NCI-H510A (cell line): Measurements from ENCODE around the gene CCDC146.

ENCODE experiments used
- DNase-seq: peaks from one replicate; lab custom pipeline; 2025; lab: John Stamatoyannopoulos, UW

The CCDC146 gene

DNA sequence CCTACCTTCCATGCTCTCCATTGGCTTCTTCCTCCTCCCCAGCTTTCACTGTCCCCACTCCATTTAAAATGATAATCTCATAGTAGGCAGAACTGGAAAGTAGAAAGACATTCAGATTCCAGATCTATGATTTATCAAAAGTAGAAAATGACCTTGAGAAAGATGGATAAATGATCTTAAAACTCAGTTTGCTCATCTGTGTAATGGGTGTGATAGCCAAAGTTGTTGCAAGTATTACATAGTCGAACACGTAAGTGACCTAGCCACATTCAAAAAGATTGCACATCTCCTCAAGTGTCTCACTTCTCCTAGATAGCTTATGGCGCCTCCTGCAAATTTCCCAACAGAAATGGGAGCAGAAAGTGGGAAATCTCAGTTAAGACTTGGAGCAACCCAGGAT, 167.0 kb downstream of the CCDC146 start:
- DNase-seq: no peak

DNA sequence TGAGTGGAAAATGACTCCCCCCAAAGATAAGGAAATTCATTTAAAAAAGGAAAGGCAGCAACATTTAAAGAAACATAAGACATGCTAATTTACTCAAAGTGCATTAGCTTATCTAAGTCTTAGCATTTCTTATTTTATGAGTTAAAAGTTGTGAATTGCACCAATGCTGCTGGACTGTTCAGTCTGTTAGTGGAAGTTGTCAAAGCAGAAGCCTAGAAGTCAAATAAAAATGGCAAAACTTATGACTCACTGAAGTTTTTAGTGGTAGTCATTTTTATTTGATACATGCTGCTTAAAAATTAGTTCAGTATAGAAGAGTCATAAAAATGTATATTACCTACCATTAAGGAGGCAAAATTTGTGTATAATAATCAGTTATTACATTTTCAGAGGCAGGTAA, 168.0 kb downstream of the CCDC146 start:
- DNase-seq: no peak

DNA sequence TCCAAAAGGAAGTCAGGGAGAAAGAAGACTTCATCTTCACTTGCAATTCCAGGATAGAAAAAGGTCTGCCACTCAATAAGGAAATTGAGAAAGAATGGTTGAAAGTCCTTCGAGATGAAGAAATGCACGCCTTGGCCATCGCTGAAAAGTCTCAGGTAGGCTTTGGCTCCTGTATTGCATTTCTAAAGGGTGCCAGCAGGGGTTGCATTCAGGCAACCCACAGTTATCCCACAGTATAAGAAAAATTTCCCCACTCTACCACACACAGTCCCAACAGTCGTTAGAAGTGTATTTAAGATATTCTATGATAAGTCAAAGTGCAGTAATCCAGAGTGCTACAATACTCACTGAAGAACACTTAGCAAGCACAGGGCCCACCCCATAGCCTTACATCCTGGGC, 170.6 kb downstream of the CCDC146 start:
- DNase-seq: no peak

DNA sequence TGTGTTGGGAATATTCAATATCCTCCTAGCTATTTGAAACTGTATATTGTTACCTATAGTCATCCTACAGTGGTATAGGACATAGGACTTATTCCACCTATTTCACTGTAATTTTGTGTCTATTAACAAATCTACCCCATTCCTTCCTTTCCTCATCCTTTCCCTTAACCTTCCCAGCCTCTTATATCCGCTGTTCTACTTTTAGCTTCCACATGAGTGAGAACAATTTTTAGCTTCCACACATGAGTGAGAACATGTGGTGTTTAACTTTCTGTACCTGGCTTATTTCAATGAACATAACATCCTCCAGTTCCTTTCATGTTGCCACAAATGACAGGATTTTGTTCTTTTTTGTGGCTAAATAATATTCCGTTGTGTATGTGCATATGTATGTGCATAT, 173.1 kb downstream of the CCDC146 start:
- DNase-seq: no peak

DNA sequence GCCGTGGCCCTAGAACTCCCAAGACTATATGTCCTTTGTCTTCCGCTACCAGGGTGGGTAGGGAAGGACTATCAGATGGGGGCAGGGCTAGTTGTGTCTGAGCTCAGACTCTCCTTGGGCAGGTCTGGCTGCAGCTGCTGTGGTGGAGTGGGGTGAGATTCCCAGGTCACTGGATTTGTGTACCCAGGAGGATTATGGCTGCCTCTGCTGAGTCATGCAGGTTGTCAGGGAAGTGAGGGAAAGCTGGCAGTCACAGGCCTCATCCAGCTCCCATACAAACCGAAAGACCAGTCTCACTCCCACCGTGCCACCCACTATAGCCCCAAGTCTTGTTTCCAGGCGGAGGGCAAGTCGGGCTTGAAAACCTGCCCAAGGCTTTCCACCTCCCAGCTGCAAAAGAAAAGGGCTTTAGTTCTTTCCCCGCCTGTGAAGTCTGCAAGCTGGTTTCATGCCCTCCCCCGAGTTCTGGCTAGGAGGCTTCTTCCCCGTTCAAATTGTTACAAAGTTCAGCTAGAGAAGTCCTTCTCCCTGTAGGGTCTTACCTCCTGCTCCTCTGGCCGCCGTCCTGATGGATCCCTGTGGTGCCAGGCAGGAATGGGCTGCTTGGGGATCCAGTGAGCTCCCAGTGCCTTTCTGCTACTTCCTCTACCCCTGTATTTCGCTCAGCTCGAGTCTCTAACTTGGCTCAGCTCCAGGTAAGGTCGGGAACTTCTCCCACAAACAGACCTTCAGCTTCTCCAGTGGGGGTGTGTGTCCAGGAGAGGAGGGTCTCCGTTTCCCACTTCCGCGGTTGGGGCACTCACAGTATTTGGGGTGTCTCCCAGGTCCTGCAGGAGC, 184.0 kb downstream of the CCDC146 start:
- no peak for DNase-seq

DNA sequence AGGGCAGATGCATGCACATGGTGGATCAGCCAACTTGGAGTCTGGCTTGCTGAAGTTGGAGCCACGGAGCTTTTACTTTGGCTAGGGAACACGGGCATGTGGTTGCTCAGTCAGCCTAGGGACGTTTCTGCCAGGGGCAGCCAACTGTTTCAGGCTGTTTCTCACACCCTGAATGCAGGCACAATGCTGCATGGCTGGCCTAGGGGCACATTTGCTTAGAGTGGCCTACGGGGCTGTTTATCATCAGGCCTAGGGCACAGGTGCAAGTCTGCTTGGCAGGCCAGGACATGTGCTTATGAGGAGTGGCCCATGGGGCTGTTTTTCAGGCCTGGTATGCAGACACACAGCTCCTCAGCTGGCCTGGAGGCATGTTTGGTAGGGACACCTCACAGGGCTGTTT, 186.4 kb downstream of the CCDC146 start:
- no peak for DNase-seq

DNA sequence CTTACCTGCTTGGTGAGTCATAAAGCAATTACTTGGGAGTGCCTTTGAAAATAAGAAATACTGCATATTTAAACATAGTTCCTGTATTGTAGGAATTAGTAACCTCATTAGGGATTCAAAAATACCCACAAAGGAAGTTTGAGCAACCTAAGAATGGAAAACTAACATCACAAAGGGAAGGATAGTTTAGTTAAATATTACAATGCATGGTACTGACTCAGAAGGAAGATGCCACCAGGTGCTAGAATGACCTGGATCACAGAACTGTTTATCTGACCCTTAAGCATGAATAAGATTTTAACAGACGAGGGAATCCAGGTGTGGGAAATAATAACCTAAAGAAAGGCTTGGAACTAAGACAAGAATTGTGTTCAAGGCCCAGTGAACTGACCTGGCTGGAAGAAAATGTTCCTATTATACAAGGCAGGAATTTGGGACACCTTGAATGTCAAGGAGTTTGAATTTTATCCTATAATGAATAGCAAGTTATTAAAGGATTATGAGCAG, 187.4 kb downstream of the CCDC146 start:
- no peak for DNase-seq

DNA sequence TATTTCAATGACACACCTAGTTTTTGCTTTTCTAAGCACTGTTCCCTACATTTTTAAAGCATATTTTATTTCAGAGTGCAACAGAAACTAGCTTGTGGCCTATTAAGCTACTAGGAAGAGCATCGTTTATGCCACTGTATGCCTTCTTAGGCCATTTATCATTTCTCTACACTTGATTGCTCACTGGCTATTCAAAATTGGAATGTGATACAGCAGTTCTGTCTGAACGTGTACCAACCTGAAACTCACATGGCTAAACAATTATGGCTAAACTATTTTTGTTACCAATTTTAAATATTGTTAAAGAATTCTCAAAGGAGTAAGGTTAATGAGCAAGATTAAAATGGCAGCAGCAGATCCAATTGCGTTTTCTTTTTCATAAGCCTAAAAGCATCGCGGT, 188.6 kb downstream of the CCDC146 start:
- no peak for DNase-seq

DNA sequence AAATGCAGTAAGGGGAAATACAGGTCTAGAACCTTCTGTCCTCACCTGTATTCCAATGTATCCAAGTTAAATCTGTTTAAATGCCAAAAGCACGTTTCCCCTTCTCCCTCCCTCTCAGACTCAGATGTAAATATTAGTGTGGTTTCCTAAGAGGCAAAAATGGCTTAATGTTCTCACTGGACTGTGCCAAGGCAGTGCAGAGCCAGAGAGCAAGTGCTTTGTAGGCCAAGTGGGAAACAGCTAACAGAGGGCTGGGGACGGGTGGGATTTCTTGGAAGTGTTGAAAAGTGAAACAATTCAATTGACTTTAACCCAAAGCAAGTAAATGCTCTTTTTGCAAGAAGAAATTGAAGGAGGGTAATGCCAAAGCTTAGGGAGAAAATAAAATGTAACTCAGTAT, 190.7 kb downstream of the CCDC146 start:
- no peak for DNase-seq

DNA sequence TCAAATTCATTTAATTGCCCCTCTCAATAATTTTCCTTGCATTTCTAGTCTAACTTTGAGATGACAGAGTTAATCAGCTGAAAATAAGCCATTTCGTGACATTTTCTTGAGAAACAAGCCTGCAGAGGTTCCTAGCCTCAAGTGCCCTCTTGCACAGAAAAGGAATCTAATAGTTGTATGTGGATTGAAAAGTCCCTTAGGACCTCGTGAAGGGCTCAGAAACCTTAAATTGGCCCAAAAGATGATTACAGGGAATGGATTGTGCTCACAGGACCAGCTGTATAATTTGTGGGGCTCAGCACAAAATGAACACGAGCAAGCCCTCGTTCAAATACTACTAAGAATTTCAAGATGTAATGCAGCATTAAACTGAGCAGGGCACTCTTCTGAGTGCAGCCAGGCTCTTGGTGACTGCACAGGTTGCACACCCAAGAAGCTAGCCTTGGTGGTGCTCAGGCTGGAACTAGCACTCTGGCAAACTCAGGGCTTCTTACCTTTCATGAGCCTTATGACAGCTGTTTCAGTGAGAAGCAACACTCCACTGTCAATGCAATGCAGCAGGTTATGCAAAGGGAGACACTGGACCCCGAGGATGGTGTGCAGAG, 191.6 kb downstream of the CCDC146 start:
- no peak for DNase-seq

DNA sequence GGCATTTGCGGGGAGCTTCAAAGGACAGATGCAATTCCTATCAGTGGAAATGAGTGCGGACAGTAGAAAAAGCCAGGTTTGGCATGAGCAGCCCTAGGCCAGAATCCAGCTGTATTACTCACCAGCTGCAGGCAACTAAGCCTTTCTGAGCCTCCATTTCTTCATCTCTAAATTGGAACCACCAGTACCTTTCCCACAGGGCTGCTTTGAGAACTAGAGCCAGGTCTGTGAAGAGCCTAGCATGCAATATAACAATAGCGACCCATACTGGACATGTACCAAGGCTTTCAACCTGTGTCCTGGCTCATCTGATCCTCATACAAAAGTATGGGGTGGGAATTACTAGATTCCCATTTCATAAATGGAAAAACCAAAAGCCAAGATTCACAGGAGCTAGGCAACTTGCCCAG, 192.8 kb downstream of the CCDC146 start:
- no peak for DNase-seq

DNA sequence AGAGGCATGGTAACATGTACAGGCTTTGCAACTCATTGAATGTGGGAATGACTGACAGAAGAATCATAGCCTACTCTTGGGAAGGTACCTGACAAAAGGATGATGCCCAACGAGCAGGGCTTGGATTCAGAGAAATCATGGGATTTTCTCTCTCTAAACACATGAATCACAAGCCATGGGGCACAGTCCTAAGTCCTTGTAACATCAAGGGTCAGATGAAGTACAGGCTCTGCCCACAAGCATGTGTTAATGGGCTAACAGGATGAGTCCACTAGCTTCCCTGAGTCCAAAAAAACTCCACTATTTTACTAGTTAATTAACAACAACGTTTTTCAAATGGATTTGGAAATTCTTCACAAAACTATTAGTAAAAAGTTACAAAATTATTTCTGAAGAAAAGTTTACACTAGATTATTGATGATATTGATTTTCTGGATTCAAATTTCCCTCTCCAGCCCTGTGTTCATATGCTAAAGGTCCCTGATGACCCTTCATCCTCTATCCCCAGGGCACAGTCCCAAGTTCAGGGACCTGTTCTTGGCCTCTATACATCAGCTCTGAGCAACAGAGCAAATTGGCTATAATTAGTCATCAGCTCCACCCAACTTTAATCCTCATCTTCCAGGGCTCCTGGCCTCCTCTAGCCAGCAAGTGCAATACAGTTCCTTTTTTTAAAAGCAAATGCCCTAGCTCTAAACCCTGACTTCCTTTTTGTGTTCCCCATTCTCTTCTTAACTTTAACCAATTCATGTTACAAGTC, 194.0 kb downstream of the CCDC146 start:
- DNase-seq: no peak

DNA sequence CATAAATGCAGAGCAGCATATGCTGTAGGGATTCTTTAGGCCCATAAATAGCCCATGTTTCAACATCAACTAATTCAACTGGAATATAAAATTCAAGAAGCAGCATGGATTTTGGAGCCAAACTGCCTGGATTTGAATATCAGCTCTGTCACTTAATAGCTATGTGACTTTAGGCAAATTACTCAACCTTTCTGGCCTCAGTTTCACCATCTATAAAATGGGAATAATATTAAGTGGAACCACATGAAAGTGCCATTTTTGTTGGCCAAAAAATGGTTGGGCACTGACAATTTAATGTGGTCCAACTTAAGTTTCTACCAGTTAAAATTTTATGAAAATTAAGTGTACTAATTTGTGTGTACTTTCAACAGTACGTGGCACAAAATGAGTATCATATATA, 195.6 kb downstream of the CCDC146 start:
- no peak for DNase-seq

DNA sequence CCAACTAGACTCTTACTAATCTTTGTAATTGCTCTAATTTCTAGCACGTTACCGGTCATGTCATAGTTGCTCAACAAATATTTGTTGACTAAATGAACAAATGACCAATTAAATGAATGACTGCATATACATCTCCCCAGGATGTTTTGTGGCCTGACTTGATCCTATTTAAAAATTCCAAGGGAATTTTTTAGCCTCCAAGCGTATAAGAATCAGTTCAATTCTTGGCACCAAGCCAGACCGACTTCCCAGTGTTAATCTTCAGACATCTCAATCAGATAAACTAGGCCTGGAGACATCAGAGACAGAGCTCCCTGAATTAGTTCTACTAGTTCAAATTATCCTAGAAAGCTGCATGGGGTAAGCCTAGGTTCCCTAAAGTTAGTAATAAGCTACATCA, 197.7 kb downstream of the CCDC146 start:
- no peak for DNase-seq

DNA sequence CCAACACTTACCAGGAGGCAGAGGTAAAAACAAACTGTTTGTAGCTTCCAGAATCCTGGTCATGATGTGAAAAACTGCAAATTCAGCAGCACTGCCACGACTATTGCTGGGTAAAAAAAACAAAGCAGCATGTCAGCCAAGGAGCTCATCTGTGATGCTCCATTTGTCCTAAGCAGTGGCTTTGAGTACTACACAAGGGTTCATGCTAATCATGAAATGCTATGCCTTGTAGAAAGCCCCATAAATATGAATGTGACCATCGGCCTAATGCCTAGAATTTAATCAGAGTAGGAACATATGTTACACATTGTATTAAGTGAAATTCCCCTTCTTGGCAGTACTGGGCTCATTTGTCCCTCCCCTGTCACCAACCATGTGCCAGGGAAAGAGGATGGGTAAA, 198.3 kb downstream of the CCDC146 start:
- no peak for DNase-seq

DNA sequence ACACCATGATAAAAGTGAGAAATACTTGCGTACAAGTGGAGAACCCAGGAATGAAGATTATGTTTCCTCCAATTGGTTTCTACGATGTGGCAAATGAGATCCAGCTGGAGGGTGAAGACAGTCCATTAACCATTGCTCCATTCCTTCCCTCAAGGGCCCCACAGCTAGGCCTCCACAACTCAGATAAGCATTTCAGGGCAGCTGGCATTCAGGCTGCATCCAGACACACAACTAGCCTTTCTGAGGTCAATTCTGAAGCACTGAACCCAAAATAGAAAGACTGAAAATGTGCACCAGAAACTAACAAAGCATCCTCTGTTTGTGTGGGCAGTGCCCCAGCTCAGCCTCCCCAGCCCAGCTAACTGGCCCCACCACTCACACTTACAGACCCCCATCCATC, 198.9 kb downstream of the CCDC146 start:
- no peak for DNase-seq

DNA sequence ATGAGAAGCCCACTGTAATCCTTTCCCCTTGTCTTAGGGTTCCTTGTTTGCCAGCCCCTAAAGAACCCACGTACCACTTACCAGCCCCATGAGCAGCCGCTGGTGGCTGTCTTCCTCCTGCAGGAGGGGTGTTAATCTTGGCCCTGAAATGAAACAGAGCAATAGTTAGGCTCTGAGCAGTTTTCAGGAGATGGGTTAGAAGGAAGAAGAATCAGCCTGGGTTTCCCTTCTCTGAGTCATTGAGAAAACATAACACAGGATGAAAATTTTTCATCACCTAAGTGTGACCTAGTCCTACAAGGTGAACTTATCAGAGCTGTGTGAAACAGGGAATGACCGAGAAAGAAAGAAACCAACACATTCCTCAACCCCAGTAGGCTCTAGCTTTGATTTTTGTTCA, 203.7 kb downstream of the CCDC146 start:
- no peak for DNase-seq

DNA sequence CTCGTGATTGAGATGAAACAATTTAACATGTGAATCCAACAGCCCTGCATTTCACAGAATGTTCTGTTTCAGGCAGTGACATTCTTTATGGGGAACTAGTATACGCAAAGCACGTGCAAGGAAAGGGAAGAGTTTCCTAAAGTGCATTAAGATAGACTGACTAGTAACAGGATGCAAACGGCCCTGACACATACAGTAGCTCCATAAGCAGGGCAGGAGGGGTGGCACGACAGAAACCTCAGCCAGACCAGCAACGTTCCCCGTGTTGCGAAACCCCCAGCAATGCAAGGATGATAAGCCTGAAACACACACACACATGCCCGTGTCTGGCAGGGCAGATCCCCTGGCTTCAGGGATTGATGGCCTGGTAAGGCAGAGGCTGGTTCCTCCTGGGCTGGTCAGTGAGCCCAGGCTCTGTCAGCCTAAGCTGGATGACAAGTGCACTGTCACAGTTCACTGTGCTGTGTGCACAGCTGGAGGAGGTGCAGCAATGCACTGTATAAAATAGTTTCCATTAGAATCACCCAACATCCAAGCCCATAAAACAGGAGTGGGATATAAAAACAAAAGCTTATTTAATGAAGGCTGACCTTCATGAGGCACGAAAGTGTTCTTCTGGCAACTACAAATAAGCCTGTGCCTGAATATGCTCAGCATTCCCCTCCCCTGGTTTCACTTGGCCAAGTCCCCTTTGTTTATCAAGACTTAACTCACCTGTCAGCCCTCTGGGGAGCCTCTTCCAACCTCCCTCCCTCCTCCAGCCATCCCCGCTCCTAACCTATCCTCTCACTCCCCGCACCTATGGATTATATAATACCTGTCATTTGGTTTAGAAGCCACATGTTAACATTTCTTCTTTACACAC, 204.9 kb downstream of the CCDC146 start:
- DNase-seq: no peak

DNA sequence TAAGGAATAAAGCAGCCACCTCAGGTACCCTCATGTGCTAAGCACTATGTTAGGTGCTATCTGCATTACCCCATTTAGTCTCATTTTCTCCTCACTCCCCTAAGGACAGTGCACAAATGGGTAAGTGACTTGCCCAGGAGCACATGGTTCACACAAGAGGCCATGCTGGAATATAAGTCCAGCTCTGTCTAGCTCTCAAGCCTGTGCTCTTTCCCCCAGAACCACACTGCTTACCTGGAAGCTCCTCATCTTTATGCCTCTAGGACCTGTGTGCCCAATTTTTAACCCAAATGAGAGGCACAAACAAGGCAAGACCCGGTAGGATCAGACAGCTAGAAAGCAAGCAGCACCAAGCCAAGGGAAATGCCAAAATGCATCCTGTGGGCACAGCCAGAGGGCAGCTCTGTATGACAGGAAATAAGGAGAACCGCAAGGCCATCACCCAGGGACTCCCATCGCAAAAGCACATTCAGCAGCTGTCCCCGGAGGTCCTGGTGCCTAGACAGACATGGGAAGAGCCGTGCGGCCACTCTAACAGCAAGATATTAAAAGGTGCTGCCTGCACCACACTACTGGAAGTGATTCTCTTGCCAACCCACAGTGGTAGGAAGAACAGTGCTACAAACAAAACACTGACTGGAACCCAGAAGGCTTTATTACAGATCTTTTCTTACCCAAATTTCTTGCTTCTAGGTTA, 205.7 kb downstream of the CCDC146 start:
- DNase-seq: no peak

DNA sequence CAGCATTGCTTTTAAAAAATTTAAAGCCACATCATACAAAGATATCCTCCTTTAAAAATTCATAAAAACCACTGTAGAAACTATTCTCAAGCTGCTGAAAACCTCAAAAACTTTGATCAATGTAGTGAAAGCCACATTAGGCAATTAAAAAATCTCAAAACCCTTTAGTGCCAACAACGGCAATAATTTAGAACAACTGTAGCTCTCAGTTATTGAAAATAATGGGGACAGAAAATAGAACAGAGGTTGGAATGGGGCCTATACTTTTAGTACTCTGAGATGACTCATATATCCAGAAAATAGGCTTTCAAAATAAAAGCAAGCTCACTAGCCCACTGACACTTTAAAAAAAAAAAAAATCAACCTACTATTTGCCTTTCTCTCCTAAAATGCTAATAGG, 206.3 kb downstream of the CCDC146 start:
- DNase-seq: no peak

DNA sequence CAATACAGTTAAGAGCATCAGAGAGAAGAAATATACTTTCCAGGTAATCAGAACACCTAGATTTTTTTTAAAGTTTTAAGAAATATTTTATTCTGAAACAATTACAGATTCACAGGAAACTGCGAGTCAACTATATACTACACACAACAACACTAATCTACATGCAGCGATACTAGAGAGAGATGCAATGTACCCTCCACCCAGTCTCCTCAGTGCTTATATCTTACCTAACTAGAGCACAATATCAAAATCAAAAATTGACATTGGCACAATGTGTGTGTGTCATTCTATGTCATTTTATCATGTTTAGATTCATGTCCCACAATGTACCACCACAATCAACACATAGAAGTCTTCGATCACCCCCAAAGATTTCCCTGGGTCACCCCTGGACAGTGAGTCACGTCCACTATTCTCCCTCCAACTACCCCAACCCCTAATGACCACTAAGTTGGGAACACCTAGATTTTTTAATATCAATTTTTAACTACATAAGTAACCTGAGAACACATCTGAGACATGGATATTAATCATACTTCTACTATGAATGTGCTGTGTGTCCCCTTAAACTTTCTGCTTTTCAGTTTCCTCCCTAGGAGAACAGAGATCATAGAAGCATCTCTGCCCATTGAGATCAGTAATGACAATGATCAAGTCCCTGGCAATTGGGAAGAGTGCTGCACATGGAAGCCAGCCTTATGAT, 207.2 kb downstream of the CCDC146 start:
- DNase-seq: no peak
